IPS DF 4.7 (cell line): Measurements from ENCODE around the gene POLR2F.
"Not testable (repeated sequence)": the region's sequence is repeated elsewhere in the genome, so short reads cannot be mapped to it uniquely, and the experiment has no call there.

Source experiments
- DNase-seq: peaks from one replicate; pipeline ENCODE4 v3.0.0-alpha.2; 2013; ENCODE audit warnings: low spot score; ENCODE audit errors: extremely low read depth

Gene POLR2F

DNA sequence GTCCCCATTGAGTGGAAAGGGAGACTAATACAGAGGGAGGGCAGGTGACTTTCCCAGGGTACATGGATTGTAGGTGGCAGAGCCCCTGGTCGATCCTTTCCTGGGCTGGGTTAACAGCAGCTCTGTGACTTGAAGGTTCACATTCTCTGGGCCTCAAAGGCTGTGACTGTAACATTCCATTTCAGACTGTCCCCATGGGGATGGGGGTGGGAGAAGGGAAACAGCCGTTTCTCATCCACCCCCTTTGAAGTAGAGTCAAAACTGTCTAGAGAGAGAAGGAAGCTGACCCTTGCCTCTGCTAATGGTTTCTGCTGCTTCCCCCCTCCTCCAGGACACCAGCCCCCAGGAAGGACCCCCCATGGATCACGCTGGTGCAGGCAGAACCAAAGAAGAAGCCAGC lies 28.2 kb upstream of the POLR2F start:
- no peak for DNase-seq

DNA sequence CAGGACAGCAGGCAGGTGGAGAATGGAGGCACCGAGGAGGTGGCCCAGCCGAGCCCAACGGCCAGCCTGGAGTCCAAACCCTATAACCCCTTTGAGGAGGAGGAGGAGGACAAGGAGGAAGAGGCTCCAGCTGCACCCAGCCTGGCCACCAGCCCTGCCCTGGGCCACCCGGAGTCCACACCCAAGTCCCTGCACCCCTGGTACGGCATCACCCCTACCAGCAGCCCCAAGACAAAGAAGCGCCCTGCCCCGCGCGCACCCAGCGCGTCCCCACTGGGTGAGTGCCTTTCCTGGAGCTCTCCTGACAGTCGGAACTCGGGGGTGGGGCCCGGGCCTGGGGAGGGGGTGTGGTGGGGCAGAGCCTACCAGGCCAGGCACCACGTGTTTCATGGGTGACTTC lies 27.7 kb upstream of the POLR2F start:
- no peak for DNase-seq

DNA sequence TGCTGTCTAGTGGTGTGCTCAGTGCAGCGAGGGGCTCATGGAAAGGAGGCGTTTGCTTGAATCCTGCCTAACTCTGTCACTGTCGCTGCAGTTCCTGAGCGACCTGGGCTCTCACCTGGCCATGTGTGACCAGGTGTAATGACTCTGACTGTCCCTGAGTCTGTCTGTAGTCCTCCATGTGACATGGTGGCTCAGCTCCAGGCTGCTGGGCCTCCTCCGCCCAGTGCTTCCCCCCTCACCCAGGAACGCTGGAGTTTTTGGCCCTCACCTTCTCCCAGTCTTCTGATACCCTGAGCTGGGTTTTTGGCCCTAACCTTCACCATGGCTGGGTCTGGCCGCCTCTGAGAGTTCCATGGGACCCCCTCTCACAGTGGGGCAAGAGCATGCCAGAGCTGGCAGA lies 27.1 kb upstream of the POLR2F start:
- no peak for DNase-seq

DNA sequence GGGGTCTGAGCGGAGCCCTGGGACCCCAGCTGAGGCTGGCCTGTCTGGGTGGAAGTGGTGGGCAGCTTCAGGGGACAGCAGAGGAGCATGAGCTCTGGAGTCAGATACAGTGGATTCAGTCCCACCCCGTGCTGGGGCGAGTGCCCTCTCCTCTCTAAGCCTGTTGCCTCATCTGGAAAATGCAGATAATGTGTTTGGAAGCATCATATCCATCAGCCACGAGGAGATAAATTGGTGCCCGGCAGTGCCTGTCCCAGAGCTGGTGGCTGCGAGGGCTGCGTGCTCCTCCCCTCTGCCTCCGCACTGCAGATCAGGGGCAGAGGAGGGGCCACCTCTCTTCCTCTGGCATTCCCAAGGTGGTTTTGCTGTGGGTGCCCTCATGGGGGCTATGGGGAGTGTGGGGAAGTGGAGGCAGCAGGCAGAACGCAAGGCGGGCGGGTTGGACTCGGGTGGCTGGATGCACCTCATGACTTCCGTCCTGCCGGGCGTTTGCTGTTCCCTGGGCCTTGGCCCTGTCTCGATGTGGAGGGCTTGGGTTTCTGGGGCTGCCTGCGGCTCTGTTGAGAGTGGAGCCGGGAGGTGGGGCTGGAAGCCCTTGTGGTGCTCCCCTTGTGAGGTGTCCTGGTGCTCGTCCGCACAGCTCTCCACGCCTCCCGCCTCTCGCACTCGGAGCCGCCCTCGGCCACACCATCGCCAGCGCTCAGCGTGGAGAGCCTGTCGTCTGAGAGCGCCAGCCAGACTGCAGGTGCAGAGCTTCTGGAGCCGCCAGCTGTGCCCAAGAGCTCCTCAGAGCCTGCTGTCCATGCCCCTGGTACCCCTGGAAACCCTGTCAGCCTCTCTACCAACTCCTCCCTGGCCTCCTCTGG lies 26.5 kb upstream of the POLR2F start:
- no peak for DNase-seq

DNA sequence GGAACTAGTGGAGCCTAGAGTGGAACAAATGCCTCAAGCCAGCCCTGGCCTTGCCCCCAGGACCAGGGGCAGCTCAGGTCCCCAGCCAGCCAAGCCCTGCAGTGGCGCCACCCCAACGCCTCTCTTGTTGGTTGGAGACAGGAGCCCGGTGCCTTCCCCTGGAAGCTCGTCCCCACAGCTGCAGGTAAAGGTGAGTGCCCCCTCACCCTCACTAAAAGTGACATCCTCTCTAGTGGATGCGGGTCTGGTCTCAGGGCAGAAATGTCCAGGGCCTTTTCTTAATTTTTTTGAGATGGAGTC lies 25.9 kb upstream of the POLR2F start:
- no peak for DNase-seq

DNA sequence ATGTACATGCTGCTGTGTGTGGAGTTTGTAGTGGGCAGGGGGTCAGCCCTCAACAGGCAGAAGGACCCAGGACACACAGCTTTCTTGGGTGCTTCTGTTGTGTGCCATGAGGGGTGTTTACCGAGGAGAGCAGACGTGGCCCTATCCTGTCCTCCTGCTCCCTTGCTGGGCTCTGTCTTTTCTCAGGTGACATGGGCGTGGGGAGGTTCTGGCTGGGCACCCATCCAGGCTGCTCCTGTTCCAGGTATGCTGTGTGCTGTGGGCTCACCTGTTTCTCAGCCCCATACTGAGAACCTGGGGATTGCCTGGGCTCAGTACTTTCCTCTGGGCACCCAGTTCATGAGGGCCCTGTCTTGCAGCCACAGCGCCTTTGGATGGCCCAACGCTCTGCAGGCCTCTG lies 24.1 kb upstream of the POLR2F start:
- DNase-seq, result no peak

DNA sequence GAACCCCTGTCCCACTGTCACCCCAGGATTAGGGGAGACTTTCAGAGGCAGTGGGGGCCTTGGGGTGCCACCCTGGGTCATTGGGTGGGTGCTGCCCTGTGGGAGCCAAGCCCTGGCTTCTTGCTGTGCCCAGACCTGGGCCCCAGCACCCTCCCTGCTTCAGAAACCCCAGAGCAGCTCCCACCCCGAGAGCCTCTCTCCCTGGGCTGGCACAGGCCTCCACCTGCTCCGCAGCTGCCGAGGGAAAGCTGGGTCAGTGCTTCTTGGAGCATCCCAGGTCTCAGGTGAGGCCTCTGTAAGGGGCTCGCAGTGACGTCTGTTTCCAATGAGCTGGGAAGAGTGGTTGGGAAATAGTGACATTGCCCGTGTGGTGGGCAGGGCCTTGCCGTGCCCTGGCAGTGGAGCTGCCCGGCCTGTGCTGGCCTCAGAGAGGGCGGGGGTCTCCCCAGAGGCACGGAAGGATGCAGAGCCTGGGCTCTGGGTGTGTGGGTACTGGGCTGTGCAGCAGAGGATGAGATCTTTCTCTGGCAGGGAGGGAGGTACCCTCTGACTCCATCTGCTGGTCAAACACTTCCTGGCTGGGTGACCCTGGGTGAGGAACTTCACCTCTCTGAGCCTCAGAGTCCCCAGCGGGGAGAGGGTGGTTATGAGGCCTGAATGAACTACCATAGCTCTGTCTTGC lies 23.1 kb upstream of the POLR2F start:
- no peak for DNase-seq

DNA sequence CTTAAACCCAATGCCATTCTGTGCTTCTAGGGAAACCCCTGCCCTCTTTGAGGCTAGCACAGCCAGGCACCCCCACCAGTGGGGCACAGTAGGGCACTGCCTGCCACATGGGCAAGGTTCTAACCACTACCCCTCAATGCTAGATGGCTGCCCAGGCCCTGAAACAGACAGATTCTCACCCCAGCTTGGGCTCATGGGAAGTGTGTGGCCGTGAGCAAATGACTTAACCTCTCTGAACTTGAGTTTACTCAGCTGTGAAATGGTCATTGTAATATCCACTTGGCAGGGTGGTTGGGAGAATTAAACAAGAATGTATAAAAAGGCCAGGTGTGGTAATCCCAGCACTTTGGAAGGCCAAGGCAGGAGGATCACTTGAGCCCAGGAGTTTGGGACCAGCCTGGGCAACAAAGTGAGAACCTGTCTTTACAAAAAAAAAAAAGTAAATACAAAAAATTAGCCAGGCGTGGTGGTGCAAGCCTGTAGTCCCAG lies 22.5 kb upstream of the POLR2F start:
- no peak for DNase-seq

DNA sequence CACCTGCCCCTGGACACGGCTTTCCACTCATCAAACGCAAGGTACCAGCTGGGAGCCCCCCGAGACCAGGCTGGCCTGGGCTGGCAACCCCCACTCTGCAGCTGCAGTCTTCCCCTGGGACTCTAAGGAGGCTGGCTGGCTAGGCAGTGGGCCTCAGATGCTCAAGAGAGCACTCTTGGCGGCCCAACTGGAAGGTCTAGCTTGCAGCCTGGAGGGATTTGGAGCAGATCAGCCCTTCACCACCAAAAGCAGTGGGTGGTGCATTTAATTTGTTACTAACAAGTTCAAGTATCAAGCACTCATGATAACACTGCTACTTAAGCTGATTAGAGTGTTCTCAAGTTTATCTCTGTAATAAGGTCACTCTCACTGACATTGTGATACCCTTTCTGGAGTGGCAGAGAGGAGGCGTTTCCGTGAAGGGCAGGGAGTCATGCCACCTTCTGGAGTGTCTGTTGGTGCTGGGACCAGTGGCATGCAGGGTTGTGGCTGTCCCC lies 21.6 kb upstream of the POLR2F start:
- no peak for DNase-seq

DNA sequence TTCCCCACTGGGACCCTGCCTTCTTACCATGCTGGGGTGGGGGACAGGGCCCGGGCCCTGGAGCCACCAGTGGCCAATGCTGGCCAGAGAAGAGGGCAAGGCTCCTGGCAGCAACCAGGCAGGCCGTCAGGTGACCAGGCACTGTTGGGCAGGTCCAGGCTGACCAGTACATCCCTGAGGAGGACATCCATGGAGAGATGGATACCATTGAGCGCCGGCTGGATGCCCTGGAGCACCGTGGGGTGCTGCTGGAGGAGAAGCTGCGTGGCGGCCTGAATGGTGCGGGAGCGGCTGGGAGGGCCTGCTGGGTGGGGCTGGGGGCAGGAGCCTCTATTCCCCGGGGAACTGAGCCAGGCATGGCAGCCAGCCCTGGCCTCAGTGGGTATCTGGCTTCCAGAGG lies 21.1 kb upstream of the POLR2F start:
- DNase-seq, result no peak

DNA sequence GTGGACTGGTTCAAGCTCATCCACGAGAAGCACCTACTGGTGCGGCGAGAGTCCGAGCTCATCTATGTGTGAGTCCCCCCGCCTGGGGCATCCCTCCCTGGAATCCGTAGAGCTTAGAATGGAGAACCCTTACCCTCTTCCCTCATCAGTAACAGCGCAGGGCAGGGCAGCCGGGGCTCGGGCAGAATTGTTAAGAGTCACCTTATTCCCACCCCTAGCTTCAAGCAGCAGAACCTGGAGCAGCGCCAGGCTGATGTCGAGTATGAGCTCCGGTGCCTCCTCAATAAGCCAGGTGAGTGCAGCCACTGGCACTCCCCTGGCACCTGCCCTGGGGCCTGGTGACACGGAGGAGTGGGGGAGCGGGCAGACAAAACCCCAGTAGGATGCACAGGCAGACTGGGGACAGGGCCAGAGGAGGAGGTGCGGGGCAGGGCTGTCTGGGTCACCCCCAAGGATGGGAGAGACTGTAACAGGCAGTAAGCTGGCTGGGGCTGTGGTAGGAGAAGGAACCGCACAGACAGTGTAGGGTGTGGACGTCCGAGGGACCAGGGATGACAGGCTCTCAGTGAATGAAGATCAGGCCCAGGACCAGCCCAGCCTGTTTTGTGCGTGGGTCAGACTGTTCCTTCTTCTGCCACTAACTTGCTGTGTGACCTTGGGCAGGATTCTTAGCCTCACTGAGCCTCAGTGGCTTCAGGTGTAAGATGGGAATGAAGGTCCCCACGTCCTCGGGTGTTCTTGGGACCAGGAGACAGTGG lies 20.5 kb upstream of the POLR2F start:
- DNase-seq, result no peak

DNA sequence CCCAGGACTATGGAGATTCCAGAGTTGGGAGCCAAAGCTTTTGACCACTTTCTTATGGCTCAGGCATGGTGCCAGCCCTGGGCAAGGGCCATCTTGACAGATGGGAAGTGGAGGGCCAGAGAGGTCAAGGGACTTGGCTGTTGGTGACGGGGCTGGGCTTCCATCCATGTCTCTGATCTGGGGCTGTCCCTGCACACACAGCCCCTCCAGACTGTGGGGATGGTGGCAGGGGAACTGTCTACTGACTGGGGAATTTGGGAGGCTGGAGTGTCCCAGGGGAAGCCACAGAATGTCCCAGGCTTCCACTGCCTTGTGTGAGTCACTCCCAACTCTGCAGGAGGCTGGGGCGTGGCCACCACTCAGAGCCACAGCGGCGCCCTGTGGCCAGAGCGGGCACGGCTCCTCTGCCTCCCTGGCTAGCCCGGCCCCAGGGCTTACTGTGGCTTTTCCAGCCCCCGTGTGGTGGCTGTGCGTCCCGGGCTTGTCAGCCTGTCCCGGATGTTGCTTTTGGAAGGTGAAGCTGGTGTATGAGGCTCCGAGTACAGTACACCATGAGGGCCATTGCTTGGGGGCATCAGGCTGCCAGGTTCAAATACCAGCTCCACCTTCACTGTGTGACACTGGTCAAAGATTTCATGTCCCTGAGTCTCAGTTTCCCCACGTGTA lies 19.7 kb upstream of the POLR2F start:
- peak; percentile 53 for DNase-seq

DNA sequence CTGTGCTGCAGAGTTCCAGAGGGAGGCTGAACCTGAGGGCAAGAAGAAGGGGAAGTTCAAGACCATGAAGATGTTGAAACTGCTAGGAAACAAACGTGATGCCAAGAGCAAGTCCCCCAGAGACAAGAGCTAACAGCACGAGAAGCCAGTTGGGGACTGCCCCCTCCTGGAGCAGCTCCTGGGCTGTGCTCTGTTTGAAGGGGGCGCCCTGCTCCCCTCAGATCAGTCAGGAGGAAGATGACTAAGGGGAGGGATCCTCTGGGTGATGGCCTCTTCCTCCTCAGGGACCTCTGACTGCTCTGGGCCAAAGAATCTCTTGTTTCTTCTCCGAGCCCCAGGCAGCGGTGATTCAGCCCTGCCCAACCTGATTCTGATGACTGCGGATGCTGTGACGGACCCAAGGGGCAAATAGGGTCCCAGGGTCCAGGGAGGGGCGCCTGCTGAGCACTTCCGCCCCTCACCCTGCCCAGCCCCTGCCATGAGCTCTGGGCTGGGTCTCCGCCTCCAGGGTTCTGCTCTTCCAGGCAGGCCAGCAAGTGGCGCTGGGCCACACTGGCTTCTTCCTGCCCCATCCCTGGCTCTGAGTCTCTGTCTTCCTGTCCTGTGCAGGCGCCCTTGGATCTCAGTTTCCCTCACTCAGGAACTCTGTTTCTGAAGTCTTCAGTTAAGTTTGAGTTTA lies 12.7 kb upstream of the POLR2F start:
- no peak for DNase-seq

DNA sequence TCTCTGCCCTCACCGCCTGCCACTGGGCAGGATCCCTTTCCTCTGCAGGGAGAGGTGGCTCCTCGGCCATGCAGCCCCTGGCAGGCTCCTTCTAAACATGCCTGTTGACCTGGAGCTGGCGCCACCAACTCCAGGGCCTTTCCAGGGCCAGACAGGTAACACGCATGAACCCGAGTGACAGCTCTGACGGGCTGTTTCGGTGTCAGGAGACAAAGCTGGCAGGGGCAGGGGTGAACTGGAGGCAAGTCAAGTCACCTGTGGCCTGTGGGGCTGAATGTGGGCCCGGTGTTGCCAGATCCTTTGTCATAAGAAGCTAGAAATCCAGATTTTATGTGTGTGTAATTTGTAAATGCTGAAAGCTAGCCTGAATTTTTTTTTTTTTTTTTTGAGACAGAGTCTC lies 11.4 kb upstream of the POLR2F start:
- DNase-seq, result no peak

DNA sequence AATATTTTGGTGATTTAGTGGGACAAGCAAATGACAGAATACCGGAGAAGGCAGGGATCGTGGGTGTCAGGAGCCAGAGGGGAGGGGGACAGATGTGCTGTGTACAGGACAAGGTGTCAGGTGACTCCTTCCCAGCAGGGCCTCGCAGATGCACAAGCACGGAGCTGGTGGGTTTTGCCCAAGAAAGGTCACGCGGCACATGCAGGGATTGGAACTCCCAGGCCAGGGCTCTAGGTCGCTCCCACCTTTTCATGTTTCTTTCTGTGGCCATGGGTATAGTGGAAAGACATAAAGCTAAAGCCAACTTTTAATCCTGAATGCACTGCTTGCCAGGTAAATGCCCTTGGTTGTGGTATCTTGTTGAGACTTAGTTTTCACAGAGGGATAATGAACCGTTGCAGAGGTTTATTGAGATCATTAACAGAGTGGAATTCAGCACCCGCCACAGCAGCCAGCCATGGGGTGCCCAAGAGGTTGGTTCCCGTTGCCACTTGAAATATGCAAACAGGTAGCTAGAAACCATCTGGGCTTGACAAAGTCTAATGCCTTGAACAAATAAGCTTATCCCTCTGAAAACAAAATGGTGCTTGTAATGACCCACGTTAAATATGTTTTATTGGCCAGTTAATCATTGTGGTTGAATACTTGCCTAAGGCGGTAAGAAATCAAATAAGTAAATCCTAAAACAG lies 10.2 kb upstream of the POLR2F start:
- no peak for DNase-seq

DNA sequence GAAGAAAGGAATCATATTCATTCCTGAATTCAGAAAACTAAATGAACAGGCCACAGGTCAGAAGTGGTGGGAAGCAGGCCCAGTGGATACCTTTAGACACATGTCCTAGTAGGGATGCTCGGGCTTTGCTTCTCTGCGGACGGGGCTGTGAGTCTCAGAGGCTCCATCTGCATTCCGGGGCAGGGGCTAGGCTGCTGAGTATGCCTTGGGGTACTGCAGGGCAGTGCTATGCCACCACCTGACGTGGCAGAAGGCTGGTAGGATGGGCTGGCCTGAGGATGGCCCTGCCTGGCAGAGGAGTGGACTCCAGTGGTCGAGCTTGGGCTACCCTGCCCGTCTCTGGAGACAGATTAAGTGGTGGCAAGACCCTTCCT lies 9.7 kb upstream of the POLR2F start:
- no peak for DNase-seq

DNA sequence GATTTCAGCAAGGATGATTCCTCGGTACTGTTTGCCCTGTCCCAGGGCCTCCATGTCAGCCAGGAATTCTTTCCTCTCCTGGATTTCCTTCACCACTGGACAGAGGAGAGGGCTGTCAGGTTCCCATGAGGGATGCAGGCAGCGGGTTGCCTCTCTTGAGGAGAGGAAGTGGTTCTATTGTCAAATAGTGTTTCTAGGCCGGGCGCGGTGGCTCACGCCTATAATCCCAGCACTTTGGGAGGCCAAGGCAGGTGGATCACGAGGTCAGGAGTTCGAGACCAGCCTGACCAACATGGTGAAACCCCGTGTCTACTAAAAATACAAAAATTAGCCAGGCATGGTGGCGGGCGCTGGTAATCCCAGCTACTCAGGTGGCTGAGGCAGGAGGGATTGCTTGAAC lies 9.1 kb upstream of the POLR2F start:
- DNase-seq, result not testable (repeated sequence)

DNA sequence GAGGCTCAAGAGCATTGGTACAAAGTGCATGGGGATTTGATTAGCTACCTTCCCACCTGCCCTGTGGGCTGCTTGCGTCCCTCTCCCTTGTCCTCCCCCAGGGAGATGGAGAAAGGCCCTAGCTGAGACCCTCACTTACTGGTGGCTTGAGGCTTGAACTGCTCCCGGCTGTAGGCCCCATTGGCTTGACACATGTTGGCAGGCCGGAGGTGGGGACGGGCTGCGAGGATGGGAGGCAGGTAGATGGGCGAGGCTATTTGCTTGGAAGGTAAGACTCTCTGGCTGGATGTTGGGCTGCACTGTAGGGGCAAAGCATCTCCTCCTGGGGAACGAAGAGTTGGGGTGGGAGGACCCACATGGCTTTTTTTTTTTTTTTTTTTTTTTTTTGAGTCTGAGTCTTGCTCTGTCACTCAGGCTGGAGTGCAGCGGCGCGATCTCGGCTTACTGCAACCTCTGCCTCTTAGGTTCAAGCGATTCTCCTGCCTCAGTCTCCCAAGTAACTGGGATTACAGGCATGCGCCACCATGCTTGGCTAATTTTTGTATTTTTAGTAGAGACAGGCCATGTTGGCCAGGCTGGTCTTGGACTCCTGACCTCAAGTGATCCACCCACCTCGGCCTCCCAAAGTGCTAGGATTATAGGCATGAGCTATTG lies 6.2 kb upstream of the POLR2F start:
- DNase-seq, result not testable (repeated sequence)

DNA sequence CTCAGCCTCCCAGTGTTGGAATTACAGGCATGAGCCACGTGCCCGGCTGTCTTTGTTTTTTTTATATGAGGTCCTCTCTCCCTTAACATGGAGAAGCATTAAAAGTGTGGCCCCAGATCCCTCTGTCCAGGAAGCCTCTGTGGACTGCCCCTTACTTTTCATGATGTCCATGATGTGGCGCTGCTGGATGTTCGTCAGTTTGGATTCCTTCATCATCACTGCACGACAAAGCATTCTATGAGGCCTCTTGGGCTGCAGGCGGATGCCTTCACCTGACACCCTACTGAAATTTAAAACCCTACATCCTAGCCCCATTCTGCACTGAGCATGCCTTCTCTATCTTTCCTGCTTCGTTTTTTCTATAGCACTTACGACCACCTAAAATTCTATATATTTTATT lies 2.2 kb upstream of the POLR2F start:
- no peak for DNase-seq

DNA sequence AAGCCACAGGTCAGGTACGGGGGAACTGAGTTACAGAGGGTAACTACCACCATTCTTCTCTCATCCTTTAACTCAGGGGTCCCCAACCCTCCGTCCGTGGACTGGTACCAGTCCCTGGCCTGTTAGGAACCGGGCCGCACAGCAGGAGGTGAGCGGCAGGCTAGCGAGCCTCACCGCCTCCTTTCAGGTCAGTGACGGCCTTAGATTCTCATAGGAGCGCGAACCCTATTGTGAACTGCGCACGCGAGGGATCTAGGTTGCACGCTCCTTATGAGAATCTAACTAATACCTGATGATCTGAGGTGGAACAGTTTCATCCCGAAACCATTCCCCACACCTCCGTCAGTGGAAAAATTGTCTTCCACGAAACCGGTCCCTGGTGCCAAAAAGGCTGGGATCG lies 870 bp upstream of the POLR2F start:
- DNase-seq, result not testable (repeated sequence)
